HepG2 (cell line): ENCODE measurements around the gene DNTTIP2. TPM values are rescaled to one million over a fixed set of nuclear protein-coding genes. Genes with fewer than 3 reads are reported as not detected.

Experiments used
- ATAC-seq: fragments of 200-7000 bp; cut with Tn5 transposase; 3 replicates; pipeline ENCODE4 v1.9.1; 2020; ENCODE audit warnings: mild to moderate bottlenecking, moderate library complexity
- BruUV-seq: library from RNA; stranded (reverse); fragments of 400-500 nt; replicated peaks from 2 replicates; lab custom pipeline; 2021; lab: Mats Ljungman, UMichigan
- CTCF ChIA-PET: fragments of 300-600 bp; formaldehyde crosslinking; extraction: SDS; loops from one replicate; lab custom pipeline; 2021; ENCODE audit warnings: low total read pairs, inconsistent platforms, low intra/inter-chr PET ratio; lab: Yijun Ruan, JAX
- POLR2A ChIA-PET: fragments of 350-600 bp; sonication (Branson Sonifier 250); formaldehyde crosslinking; loops from one replicate; lab custom pipeline; 2020; ENCODE audit warnings: antibody characterized with exemption, inconsistent platforms; lab: Yijun Ruan, JAX
- DNase-seq: peaks from one replicate; pipeline ENCODE4 v3.0.0-alpha.2; 2015; ENCODE audit warnings: low spot score
- FAIRE-seq: peaks from 3 replicates; lab custom pipeline; 2011; peaks lifted over from hg19 to GRCh38; lab: Jason Lieb, UNC
- H2AFZ ChIP-seq: one replicate; pipeline ENCODE4 v1.6.1; 2011; ENCODE audit warnings: low read length, inconsistent platforms
- H3K27ac ChIP-seq: fragments of 300-600 bp; 3 replicates; pipeline ENCODE4 v1.8.0; 2011; ENCODE audit warnings: mixed run types, mild to moderate bottlenecking, mixed read lengths, low read length, inconsistent platforms; ENCODE audit not compliant: insufficient read depth; ENCODE audit errors: extremely low read length
- H3K27me3 ChIP-seq, 2 experiments: fragments of 200-600 bp in 1 of 2; 2 replicates in 1 of 2; 3 replicates in 1 of 2; pipeline versions ENCODE4 v1.6.0 to v1.8.0; 2011; ENCODE audit warnings: low read length in 2 of 2, mild to moderate bottlenecking in 2 of 2, moderate library complexity in 2 of 2, inconsistent platforms in 1 of 2; ENCODE audit not compliant: insufficient read depth in 2 of 2, control insufficient read depth in 1 of 2
- H3K36me3 ChIP-seq, 2 experiments: fragments of 200-600 bp in 1 of 2; replicated peaks in 1 of 2; 2 replicates in 1 of 2; 3 replicates in 1 of 2; pipeline versions ENCODE4 v1.5.1 to v1.8.0; 2011; ENCODE audit warnings: low read length in 2 of 2, inconsistent platforms in 1 of 2; ENCODE audit not compliant: insufficient read depth in 2 of 2, control insufficient read depth in 1 of 2
- H3K4me1 ChIP-seq: 2 replicates; pipeline ENCODE4 v1.5.1; 2012; ENCODE audit warnings: low read length, inconsistent platforms; ENCODE audit not compliant: insufficient read depth
- H3K4me2 ChIP-seq: 2 replicates; pipeline ENCODE4 v1.6.0; 2011; ENCODE audit warnings: low read depth, low read length, inconsistent platforms
- H3K4me3 ChIP-seq, 3 experiments: fragments of 200-600 bp in 1 of 3; sonication (generic), shearing (Covaris generic) in 1 of 3; replicated peaks in 1 of 3; 2 replicates each; pipeline ENCODE4 v1.5.1; 2011 to 2016; ENCODE audit warnings: low read length in 3 of 3, inconsistent platforms in 2 of 3, low read depth in 2 of 3, mild to moderate bottlenecking in 2 of 3, control low read depth in 1 of 3, mixed read lengths in 1 of 3; ENCODE audit not compliant: insufficient read depth in 1 of 3
- H3K79me2 ChIP-seq: one replicate; pipeline ENCODE4 v1.6.1; 2011; ENCODE audit warnings: low read length, inconsistent platforms; ENCODE audit not compliant: insufficient read depth
- H3K9ac ChIP-seq: 2 replicates; pipeline ENCODE4 v1.6.0; 2011; ENCODE audit warnings: mild to moderate bottlenecking, low read depth, low read length, inconsistent platforms; ENCODE audit not compliant: insufficient read depth
- H3K9me3 ChIP-seq: 2 replicates; pipeline ENCODE4 v1.5.1; 2012; ENCODE audit warnings: mild to moderate bottlenecking, low read length
- H4K20me1 ChIP-seq: 2 replicates; pipeline ENCODE4 v1.6.0; 2011; ENCODE audit warnings: inconsistent platforms, mild to moderate bottlenecking, low read length, moderate library complexity; ENCODE audit not compliant: insufficient read depth
- CC2D1A ChIP-seq: sonication (generic); formaldehyde crosslinking; IDR thresholded peaks from 2 replicates; pipeline ENCODE4 v1.8.1; 2023; ENCODE audit warnings: mild to moderate bottlenecking, missing genetic modification reagents
- DNMT3B ChIP-seq: conservative IDR thresholded peaks from 2 replicates; pipeline ENCODE4 v1.6.1; 2016; ENCODE audit warnings: missing biosample characterization, control low read depth
- HIVEP1 ChIP-seq: sonication (generic); formaldehyde crosslinking; IDR thresholded peaks from 2 replicates; pipeline ENCODE4 v1.4.0; 2020; ENCODE audit warnings: mild to moderate bottlenecking, missing genetic modification reagents
- HNRNPH1 ChIP-seq: fragments of 200-400 bp; formaldehyde crosslinking; optimal IDR thresholded peaks from 2 replicates; pipeline ENCODE3; 2017; ENCODE audit warnings: mild to moderate bottlenecking, low read depth, low read length
- HOXA3 ChIP-seq: sonication (generic); formaldehyde crosslinking; IDR thresholded peaks from 2 replicates; pipeline ENCODE4 v1.5.0; 2020; ENCODE audit warnings: missing genetic modification reagents
- NFAT5 ChIP-seq: sonication (generic); formaldehyde crosslinking; IDR thresholded peaks from 2 replicates; pipeline ENCODE4 v1.4.0; 2020; ENCODE audit warnings: missing genetic modification reagents
- STAT5B ChIP-seq: sonication (generic); formaldehyde crosslinking; IDR thresholded peaks from 2 replicates; pipeline ENCODE4 v1.4.0; 2020; ENCODE audit warnings: missing genetic modification reagents
- ZFP1 ChIP-seq: IDR thresholded peaks from 2 replicates; pipeline ENCODE4 v1.6.1; 2016
- ZFX ChIP-seq: sonication (generic); formaldehyde crosslinking; IDR thresholded peaks from 2 replicates; pipeline ENCODE4 v1.4.0; 2020; ENCODE audit warnings: mild to moderate bottlenecking, low read depth, missing genetic modification reagents, moderate library complexity
- WGBS: methylation state at CpG from one replicate; pipeline ENCODE4 v1.1.6; 2017; ENCODE audit warnings: low lambda C conversion rate; 5-methylcytosine and 5-hydroxymethylcytosine counted together
- in situ Hi-C: cut with HindIII; loops from 2 replicates; pipeline ENCODE4 v1.10.0; 2017; ENCODE audit warnings: low pct_unique_long_range_greater_than_20kb; ENCODE audit not compliant: extremely low pct_ligation_motif_present
- intact Hi-C: fragments of 100-400 bp; cut with micrococcal nuclease; formaldehyde crosslinking; loops from one replicate; pipeline ENCODE4 v1.10.0; 2022; ENCODE audit not compliant: unreplicated experiment
- polyA plus RNA-seq, 8 experiments: library from polyadenylated mRNA; depleted of rRNA in 3 of 8; stranded (reverse) in 7 of 8; unstranded in 1 of 8; fragments of >200 nt; fragmentation: Illumina TruSeq in 4 of 8; extraction: Trizol in 4 of 8; gene quantifications; 2 replicates each; pipeline versions ENCODE4 v1.2.1 to v1.2.3, GENCODE V29; 2011 to 2016; ENCODE audit warnings: low read depth in 4 of 8, missing spikeins in 1 of 8, mixed read lengths in 1 of 8; ENCODE audit not compliant: insufficient read depth in 1 of 8
- total RNA-seq, 5 experiments: library from RNA; depleted of rRNA; stranded (reverse); fragments of >200 nt; fragmentation: Illumina TruSeq; extraction: Trizol; gene quantifications; 2 replicates each; pipeline ENCODE4 v1.2.3, GENCODE V29; 2016; ENCODE audit warnings: low read depth in 1 of 5
- TF ChIP-seq, protein P1 (sequence below), 2 experiments: sonication (generic) in 1 of 2; formaldehyde crosslinking in 1 of 2; IDR thresholded peaks; 2 replicates each; pipeline versions ENCODE4 v1.4.0 to v1.6.1; 2018 to 2020; ENCODE audit warnings: missing genetic modification reagents in 2 of 2, borderline replicate concordance in 1 of 2, low read depth in 1 of 2, mild to moderate bottlenecking in 1 of 2, missing biosample characterization in 1 of 2
- TF ChIP-seq, protein P2 (sequence below): sonication (generic); formaldehyde crosslinking; IDR thresholded peaks from 2 replicates; pipeline ENCODE4 v1.4.0; 2020; ENCODE audit warnings: missing genetic modification reagents
- TF ChIP-seq, protein P3 (sequence below): sonication (generic); formaldehyde crosslinking; IDR thresholded peaks from 2 replicates; pipeline ENCODE4 v1.4.0; 2020; ENCODE audit warnings: mild to moderate bottlenecking, missing genetic modification reagents
- TF ChIP-seq, protein P4 (sequence below): sonication (generic); formaldehyde crosslinking; IDR thresholded peaks from 2 replicates; pipeline ENCODE4 v1.4.0; 2020; ENCODE audit warnings: missing genetic modification reagents

The DNTTIP2 gene
- total and polyA plus RNA-seq, 2 of the 13 experiments (the other 11 are each of a cell fraction or from before 2014, with no cell fraction given): 11.4 to 63.3 TPM

DNA sequence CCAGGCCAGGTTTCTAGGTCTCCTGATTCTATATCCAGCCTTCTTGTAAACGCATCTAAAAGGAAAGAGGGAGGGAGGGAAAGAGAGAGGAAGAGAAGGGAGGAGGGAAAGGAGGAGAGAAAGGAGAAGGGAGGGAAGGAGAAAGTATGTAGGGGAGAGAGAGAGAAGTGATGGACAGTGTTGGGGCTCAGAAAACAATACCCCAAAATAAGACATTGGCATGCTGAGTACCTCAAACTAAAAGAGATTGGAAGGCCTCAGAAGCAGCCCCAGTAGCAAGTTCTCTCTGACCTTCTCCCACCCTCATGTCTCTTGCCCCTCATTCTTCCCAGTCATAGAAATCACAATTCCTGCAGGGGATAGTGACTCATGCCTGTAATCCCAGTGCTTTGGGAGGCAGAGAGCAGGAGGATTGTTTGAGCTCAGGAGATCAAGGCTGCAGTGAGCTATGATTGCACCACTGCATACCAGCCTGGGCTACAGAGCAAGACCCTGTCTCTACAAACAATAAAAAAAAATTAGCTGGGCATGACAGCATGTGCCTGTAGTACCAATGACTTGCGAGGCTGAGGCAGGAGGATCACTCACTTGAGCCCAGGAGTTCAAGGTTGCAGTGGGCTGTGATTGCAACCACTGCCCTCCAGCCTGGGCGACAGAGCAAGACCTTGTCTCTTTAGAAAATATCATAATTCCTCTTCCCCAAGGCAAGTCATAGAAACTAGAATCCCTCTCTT lies 51.2 kb downstream of the DNTTIP2 start:
- Histone ChIP-seq H2AFZ (no peak overlapping the region), H3K27ac (peak overlapping the region; percentile 73), H3K9ac (peak overlapping the region; percentile 20; the same call in 1 of the 2 replicates), H3K4me2 (peak overlapping the region; percentile 26), H3K27me3 (no peaks in the 10 kb centered on the region), H3K36me3 (no peaks in the 10 kb centered on the region), H3K4me1 (peaks cover 29% of the 10 kb centered on the region), H4K20me1 (no peaks in the 10 kb centered on the region), H3K4me3 (peak overlapping the region in 1 of 3 experiments; percentile 1; a peak in 1 of 6 replicates), H3K79me2 (no peaks in the 10 kb centered on the region), H3K9me3 (peaks cover under 1% of the 10 kb centered on the region; the same call in 1 of the 2 replicates)
- in situ Hi-C loops: loop anchor here (10.0 kb wide), 1 partner anchor 393 kb away; no protein-coding TSS in a partner anchor
- BruUV-seq: no TSS peak
- WGBS: 30% methylated on average over 2 of the region's 3 CpGs
- peak; percentile 94 for DNase-seq
- ChIA-PET POLR2A (interaction anchor here (0.8 to 6.4 kb wide), 9 partner anchors 14 to 483 kb away, joined by 3 to 55 read pairs (median 4); no protein-coding TSS in a partner anchor), CTCF (no interaction called here)
- ATAC-seq: peak; percentile 98
- intact Hi-C loops: no loop called here
- peak; percentile 98 for FAIRE-seq
- TF ChIP-seq, protein P1, sequence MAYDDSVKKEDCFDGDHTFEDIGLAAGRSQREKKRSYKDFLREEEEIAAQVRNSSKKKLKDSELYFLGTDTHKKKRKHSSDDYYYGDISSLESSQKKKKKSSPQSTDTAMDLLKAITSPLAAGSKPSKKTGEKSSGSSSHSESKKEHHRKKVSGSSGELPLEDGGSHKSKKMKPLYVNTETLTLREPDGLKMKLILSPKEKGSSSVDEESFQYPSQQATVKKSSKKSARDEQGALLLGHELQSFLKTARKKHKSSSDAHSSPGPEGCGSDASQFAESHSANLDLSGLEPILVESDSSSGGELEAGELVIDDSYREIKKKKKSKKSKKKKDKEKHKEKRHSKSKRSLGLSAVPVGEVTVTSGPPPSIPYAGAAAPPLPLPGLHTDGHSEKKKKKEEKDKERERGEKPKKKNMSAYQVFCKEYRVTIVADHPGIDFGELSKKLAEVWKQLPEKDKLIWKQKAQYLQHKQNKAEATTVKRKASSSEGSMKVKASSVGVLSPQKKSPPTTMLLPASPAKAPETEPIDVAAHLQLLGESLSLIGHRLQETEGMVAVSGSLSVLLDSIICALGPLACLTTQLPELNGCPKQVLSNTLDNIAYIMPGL (CRISPR knock-in tag; IDR thresholded peaks at IDR 0.05; ENCODE audit: borderline replicate concordance in 1 of 2, low read depth in 1 of 2): peak in 1 of 2 experiments; percentile 54; a peak in 1 of 4 replicates
- TF ChIP-seq STAT5B: no peak
- TF ChIP-seq ZFX (CRISPR knock-in tag): peak; percentile 32; the same call in 1 of the 2 replicates
- peak; percentile 89 for TF ChIP-seq ZFP1 (CRISPR knock-in tag)
- no peak for TF ChIP-seq CC2D1A
- TF ChIP-seq, protein P2, sequence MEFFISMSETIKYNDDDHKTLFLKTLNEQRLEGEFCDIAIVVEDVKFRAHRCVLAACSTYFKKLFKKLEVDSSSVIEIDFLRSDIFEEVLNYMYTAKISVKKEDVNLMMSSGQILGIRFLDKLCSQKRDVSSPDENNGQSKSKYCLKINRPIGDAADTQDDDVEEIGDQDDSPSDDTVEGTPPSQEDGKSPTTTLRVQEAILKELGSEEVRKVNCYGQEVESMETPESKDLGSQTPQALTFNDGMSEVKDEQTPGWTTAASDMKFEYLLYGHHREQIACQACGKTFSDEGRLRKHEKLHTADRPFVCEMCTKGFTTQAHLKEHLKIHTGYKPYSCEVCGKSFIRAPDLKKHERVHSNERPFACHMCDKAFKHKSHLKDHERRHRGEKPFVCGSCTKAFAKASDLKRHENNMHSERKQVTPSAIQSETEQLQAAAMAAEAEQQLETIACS (CRISPR knock-in tag): no peak
- TF ChIP-seq HOXA3 (CRISPR knock-in tag): peak; percentile 84
- TF ChIP-seq DNMT3B (CRISPR knock-in tag): no peak
- TF ChIP-seq, protein P3, sequence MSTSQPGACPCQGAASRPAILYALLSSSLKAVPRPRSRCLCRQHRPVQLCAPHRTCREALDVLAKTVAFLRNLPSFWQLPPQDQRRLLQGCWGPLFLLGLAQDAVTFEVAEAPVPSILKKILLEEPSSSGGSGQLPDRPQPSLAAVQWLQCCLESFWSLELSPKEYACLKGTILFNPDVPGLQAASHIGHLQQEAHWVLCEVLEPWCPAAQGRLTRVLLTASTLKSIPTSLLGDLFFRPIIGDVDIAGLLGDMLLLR (CRISPR knock-in tag): no peak
- no peak for TF ChIP-seq NFAT5 (CRISPR knock-in tag)
- TF ChIP-seq, protein P4, sequence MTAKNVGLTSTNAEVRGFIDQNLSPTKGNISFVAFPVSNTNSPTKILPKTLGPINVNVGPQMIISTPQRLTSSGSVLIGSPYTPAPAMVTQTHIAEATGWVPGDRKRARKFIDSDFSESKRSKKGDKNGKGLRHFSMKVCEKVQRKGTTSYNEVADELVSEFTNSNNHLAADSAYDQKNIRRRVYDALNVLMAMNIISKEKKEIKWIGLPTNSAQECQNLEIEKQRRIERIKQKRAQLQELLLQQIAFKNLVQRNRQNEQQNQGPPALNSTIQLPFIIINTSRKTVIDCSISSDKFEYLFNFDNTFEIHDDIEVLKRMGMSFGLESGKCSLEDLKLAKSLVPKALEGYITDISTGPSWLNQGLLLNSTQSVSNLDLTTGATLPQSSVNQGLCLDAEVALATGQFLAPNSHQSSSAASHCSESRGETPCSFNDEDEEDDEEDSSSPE (CRISPR knock-in tag): peak; percentile 53
- no peak for TF ChIP-seq HNRNPH1
- no peak for TF ChIP-seq HIVEP1 (CRISPR knock-in tag)
